Activated T-cell treated with anti-CD3 and anti-CD28 coated beads for 24 hours (primary cell): ENCODE measurements around the gene MB21D2.
"Not testable (repeated sequence)": the region's sequence is repeated elsewhere in the genome, so short reads cannot be mapped to it uniquely, and the experiment has no call there.

Source experiments
- DNase-seq: peaks from one replicate; pipeline ENCODE4 v3.0.0-alpha.2; 2020; ENCODE audit warnings: low read depth

The MB21D2 gene

DNA sequence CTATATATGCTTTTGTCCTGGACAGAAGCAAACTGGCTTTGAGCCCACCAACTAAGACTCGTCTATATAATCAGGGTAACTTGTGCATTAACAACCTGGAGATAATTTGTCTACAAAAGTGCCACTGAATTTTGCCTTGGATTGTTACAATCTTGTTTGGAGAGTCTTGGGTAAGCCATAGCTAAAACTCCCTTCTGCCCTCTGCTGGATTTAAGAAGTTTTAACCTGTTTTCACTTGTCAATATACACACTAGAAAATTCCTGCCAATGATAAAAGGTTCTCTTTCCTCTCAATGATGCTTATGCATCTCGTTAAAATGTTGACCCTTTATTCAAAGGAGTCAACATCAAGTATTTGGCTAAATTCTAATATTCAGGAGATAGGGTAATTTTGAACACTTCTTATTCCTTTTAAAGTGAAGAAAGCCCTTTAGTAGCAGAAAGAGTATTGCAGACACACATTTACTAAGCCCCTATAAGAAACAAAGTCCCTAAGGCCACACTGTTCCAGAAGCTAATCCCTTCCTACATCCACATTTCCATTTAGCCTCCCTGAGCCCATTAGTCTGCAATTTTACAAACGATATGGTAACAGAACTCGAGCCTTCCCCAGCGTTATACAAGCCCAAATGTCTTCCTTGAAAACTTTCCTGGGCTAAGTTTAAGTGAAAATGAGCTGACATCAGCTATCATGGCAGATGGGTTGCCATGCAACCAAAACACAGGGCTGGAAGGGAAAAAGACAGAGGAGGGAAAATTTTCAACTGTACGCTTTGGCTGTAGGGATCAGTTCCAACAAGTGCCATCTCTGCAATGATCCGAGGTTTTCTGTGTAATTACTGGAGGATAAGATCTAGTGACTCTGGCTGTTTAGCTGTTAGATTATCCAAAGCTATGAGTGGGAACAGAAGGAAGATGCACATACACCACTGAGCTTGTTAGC, 114.4 kb downstream of the MB21D2 start:
- no peak for DNase-seq

DNA sequence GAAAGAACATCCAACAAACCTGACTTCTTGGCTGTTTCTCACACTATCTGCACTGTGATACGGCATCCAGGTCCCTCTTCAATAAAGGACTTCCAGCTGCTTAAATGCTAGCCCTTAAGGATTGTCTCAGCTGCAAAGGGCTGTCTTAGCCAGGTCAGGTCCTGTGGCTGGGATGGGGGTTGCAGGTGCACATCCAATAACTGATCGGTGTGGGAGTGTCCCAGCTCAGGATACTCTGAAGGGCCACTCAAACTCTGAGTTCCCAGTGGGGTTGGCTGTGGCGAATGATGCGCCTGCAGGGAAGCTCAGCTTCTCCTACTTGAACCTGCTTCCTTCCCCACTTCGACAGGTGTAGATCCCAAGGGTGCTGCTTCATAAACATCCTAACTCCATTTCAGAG, 115.7 kb downstream of the MB21D2 start:
- no peak for DNase-seq

DNA sequence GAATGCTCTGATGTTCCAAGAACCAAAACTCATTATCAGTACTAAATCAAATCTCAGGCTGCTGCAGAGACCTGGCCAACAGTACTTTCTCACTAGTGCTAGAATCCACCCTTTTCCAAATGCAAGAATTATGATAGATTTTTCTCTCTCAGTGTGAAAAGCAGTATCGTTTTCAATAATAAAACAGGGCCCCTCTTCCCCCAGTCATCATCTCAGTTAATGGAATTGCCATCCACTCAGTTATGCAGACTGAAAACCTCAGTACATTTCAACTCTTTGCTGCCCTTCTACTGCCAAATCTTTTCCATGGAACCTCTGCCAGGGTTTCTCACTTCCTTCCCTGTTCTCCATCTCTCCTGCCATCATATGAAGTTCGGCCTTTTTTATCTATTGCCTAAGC, 117.9 kb downstream of the MB21D2 start:
- no peak for DNase-seq

DNA sequence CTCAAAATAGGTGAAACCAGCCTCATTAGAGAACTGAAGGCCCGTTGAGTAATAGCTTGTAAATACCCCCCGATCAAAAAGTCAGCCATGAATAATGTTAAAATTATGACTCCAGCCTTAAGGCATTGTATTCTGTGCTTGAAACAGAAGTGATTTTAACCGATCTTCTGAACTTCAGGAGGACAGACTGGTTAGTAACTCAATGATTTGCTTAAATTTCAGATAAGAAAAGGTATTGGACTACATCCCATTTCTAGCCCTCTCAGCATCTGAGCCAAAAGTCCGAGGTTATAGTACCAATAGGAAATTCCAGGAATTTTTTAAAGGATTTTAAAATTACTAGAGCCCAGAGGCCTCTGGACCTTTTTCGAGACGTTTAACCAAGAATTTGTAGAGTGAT, 122.6 kb downstream of the MB21D2 start:
- DNase-seq: no peak

DNA sequence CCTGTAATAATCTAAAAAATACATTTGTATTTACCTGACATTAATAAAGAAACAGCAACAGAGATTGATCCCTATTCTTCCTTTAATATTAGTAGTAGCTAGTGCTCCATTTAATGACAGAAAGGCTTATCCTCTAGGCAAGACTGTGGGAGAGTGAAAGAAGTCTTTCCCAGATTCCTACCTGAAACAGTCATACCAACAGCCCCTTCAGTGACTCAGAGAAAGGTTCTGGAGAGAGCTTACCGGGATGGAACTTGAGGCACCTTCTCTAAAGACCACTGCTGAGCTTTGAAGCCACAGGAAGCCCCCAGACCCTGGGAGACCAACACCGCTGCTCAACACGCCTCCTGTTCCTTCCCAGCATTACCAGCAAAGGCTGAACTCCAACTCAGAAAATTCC, 123.4 kb downstream of the MB21D2 start:
- DNase-seq: no peak

DNA sequence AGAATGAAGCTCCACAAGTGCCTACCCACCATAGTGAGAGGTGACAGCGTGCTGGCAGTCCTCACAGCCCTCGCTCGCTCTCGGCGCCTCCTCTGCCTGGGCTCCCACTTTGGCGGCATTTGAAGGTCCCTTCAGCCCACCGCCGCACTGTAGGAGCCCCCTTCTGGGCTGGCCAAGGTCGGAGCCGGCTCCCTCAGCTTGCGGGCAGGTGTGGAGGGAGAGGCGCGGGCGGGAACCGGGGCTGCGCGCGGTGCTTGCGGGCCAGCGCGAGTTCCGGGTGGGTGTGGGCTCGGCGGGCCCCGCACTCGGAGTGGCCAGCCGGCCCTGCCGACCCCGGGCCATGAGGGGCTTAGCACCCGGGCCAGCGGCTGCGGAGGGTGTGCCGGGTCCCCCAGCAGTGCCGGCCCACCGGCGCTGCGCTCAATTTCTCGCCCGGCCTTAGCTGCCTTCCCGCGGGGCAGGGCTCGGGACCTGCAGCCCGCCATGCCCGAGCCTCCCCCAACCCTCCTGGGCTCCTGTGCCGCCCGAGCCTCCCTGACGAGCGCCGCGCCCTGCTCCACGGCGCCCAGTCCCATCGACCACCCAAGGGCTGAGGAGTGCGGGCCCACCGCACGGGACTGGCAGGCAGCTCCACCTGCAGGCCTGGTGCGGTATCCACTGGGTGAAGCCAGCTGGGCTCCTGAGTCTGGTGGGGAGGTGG, 128.7 kb downstream of the MB21D2 start:
- DNase-seq: not testable (repeated sequence)

DNA sequence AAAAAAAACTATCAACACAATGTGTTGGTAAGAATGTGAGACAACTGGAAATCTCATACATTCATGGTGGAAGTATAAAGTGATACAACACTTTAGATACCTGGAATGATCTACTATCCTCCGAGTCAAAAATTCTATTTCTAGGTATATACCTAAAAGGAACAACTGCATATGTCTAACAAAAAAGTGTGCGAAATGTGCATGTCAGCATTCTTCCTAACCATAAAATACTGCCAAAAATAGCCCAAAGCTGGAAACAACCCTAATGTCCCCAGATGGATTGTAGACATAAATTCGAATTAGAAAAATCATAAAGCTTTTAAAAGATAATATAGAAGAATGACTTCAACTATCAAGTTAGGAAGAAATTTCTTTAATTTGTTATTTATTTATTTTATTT, 139.1 kb downstream of the MB21D2 start:
- no peak for DNase-seq

DNA sequence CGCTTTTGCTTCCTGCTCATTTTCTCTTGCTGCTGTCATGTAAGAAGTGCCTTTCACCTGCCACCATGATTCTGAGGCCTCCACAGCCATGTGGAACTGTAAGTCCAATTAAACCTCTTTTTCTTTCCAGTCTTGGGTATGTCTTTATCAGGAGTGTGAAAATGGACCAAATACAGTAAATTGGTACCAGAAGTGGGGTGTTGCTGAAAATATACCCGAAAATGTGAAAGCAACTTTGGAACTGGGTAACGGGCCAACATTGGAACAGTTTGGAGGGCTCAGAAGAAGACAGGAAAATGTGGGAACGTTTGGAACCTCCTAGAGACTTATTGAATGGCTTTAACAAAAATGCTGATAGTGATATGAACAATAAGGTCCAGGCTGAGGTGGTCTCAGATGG, 143.3 kb downstream of the MB21D2 start:
- DNase-seq: not testable (repeated sequence)

DNA sequence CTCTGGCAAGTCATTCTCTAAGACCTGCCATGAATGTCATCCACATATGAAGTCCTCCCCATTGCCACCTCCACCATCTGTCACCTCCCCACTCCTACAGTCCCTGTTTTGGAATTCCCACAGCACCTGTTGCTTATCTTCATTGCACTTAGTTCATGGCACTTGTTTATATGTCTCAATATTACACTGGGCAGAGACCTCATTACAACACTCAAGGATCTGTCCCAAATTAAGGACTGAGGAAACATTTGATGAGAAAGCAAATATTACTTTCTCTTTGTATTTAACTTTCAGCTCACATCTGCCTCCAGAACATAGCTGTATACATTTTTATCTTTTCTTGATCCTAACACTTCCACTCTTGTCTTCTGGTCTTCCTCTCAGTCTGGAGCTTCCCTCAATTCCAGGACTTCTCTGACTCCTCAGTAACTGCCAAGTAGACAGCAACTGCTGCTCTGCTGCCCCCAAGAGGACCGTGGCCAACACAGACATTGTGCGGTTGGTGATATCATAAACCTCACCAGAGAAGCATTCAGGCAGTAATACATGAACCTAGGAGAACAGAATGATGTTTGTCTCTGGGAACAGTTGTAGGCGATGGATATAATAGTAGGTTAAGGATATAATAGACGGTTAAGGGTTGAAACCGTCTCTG, 145.3 kb downstream of the MB21D2 start:
- no peak for DNase-seq

DNA sequence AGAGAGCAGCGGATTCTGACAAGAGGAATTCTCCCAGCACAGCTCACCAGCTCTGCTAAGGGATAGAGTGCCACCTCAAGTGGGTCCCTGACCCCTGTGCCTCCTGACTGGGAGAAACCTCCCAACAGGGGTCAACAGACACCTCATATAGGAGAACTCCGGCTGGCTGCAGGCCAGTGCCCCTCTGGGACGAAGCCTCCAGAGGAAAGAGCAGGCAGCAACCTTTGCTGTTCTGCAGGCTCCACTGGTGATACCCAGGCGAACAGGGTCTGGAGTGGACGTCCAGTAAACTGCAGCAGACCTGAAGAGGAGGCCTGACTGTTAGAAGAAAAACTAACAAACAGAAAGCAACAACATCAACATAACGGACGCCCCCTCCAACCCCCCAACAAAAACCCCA, 159.0 kb downstream of the MB21D2 start:
- DNase-seq: no peak

DNA sequence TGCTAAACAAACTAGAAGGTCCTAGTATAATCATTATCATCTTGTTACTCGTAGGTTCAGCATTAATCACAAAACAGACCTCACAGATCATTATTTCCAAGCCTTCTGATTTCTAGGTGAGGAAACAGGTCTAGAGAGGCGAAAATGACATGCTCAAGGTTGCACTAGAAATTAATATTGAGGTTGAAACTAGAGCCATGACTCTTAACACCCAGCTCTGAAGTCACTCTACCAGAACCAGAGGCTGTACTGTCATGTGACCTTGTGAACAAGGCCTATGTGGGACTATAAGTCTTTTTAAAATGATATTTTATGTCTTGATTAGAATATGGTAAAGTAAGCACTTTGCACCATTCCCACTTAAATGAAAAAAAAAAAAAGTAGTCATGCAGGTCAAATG, 166.5 kb downstream of the MB21D2 start:
- DNase-seq: no peak

DNA sequence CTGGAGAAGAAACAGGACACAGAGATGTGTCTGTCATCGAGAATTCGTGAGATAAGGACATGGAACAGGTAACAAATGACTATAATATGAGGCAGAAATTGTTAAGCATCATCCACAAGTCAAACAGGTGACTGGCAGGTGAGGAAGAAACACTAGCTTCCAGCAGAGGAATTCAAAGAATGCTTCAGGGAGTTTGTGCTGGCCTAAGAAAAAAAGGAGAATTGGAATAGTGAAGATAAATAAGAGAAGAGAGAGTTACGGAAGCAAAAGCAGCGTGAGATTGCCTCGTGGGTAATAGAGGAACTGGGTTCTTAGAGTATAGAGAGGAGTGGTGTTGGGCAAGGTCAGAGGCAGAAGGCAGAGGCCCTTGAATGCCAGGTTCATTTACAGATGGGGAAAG, 167.5 kb downstream of the MB21D2 start:
- no peak for DNase-seq

DNA sequence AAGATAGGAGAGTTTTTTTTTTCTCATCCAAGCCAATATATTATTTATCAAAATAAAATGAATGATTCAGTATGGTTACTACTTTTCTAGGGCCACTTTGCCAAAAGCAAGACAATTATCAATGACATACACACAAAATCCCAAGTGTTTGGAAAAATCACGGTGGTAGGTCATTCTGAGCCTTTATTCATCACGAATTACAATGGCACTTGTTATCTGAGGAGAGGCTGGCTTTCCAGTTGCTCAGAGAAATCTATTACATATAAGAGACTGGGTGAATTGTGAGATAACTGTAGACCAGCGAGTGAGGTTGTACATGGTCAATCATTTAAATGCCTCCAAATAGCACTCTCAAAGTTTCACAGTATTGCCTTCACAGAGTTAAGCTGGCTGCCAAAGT, 169.9 kb downstream of the MB21D2 start:
- no peak for DNase-seq

DNA sequence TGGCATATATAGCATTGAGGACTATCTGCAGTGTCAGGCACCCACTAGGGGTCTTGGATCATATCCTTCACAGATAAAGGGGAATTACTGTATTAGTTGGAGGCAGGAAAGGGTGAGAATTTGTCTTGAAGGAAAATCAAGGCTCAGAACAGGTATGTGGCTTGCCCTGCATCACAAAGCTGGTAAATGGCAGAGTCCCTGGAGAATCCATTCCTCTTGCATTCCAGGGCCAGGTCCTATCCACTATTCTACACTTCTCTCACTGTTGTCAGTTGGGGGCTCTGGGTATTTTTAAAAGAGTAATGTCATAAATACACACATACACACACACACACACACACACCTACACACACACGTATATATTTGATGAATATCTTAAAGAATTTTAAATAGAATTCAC, 170.5 kb downstream of the MB21D2 start:
- DNase-seq: no peak
